ENCODE results near the gene KRABD2.
A peak's percentile ranks its signal among the peaks of the same experiment; 100 is the strongest.

The KRABD2 gene

DNA sequence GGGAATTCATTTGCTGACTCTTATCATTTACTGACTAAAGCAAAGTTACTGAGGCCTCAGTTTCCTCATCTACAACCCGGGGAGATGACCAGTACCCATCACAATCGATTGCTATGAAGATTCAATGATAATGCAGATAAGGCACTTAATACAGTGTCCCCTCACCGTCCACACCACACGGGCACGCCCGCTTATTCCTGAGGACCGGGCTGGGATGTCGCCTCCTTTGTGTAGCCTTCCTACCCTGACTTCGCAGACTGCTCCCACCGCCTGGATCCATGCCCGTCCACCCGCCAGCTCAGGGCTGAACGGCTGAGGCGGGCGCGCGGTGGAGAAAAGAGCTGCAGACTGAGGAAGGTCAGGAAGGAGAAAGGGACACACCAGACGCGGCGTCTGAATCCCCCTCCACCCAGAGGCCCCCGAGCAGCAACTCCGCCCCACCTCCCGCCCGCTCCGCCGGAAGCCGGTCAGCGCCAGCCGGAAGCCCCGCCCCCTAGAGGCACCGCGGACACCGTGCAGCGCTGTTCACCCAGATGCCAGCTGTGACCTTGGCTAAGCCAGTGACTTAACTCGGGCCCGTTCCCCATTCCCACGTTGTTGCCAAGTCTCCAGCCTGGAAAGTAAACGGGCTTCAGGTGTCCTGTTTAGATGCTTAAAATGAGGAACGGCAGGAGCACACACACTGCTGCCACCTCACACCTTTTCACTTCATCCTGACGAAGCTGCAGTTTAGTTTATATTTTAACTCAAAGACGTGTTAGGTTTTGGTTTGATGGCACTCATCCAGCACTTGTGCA lies at the start of gene KRABD2:
Gene KRABD2, minus strand, starts transcription at position 434 of the 797 bp plus-strand sequence.
- peak; percentile 93 for DNase-seq (ENCODE audit: insufficient read length, low spot score)
- TF ChIP-seq, protein P1, sequence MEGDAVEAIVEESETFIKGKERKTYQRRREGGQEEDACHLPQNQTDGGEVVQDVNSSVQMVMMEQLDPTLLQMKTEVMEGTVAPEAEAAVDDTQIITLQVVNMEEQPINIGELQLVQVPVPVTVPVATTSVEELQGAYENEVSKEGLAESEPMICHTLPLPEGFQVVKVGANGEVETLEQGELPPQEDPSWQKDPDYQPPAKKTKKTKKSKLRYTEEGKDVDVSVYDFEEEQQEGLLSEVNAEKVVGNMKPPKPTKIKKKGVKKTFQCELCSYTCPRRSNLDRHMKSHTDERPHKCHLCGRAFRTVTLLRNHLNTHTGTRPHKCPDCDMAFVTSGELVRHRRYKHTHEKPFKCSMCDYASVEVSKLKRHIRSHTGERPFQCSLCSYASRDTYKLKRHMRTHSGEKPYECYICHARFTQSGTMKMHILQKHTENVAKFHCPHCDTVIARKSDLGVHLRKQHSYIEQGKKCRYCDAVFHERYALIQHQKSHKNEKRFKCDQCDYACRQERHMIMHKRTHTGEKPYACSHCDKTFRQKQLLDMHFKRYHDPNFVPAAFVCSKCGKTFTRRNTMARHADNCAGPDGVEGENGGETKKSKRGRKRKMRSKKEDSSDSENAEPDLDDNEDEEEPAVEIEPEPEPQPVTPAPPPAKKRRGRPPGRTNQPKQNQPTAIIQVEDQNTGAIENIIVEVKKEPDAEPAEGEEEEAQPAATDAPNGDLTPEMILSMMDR (IDR thresholded peaks at IDR 0.05; ENCODE audit: insufficient read depth, missing control alignments): peak; percentile 17
- no peak for FAIRE-seq

DNA sequence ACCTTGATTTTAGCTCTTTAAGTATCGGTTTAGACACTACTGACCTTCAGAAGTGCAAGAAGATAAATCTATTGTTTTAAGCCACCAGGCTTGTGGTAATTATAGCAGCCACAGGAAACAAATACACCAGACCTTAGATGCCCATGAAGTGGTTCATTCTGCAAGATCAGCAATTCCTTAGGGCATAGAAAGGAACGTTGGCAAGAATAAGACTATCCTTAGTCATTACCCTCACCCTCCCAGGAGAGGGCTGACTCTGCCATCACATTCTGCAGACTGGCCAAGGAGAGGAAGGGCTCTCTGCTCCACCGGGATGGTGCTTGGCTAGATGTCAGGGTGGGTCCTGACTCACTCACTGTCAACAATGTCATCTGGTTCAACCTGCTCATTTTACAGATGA lies 45.1 kb upstream of the KRABD2 start:
- FAIRE-seq (no peak), DNase-seq (ENCODE audit: insufficient read length, low spot score) (no peak)
- TF ChIP-seq, protein P1 (IDR thresholded peaks at IDR 0.05; ENCODE audit: insufficient read depth, missing control alignments): no peak

DNA sequence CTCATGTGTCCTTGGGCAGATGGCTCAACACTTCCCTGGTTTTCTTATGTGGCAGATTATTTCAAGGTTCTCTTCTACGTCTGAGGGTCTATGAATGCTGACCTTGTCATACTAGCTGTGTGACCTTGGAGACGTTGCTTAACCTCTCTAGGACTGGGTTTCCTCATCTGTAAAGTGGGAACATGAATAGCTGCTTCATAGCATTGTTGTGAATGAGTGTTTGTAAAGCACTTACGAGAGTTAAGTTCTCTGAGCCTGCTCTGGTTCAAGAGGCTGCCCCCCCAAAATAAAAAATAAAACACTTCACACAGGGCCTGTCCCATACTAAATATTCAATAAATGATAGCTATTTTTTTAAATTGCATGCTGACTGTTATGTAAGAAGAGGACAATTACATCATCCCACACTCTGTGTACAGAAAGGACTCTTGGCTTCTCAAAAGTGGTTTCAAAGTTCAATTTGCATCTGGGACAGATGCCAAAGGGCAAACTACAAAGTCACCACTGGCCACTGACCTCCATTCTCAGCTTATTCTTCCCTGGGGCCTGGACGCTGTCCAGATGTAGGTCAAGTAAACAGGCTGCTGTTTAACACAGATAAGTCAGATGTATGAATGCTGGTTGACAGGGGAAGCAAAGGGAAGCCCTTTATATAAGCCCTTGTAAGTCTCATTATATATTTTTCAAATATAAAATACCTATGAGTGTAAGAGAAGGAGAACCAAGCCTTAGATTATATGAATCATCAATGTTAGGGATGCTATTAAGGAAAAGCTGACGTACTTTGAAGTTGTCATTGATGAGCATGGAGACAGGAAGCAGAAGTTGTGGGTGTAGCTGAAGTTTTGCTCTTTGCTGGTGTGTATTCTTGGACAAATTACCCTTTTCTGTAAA lies 43.8 kb upstream of the KRABD2 start:
- no peak for DNase-seq (ENCODE audit: insufficient read length, low spot score)
- FAIRE-seq: no peak
- TF ChIP-seq, protein P1 (IDR thresholded peaks at IDR 0.05; ENCODE audit: insufficient read depth, missing control alignments): no peak

DNA sequence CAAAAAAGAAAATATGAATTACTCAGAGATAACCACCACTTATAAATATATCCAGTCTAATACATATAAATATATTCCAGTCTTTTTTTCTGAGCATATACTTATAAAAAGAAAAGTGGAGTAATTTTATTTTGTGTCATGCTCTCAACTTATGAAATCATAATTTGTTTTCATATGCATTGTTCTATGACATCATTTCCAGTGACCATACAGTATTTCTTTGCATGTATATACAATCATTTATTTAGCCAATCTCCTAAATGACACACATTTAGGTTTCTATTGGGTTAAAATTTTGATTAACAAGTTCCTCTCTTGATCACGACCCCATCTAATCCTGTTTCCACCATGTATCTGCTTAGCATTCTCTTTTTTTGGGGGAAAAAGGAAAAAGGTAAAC lies 42.8 kb upstream of the KRABD2 start:
- FAIRE-seq (no peak), DNase-seq (ENCODE audit: insufficient read length, low spot score) (no peak)
- TF ChIP-seq, protein P1 (IDR thresholded peaks at IDR 0.05; ENCODE audit: insufficient read depth, missing control alignments): no peak

DNA sequence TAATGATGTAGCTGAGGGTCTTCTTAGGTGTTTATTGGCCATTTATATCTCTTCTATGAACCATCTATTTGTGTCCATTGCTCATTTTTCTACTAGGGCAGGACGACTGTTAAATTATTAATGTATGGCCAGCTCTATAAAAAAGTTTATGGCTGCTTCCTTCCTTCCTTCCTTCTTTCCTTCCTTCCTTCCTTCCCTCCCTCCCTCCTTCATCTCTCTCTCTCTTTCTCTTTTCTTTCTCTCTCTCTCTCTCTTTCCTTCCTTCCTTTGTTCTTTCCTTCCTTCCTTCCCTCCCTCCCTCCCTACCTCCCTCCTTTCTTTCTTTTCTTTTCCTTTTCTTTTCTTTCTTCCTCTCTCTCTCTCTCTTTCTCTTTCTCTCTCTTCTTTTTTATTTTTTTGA lies 42.0 kb upstream of the KRABD2 start:
- TF ChIP-seq, protein P1 (IDR thresholded peaks at IDR 0.05; ENCODE audit: insufficient read depth, missing control alignments): no peak
- FAIRE-seq (no peak), DNase-seq (ENCODE audit: insufficient read length, low spot score) (no peak)

DNA sequence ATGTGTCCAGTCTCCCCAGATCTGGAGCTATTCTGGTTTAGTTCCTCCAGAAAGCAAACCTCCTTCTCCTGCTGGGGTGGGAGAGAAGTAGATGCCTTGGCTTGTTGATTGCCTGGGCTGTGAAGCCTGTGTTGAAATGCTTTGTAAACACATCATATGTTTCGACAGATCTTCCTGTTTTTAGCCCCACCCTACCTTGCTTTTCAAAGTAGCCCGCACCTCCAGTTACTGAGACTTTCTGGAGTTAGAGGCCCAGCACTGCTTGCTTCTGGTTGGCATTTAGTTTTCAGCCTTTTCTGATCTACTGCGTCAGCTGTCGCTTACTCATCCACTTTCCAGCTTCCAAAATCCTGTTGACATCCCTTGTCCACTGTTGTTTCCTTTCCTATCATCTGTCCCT lies 41.3 kb upstream of the KRABD2 start:
- FAIRE-seq: no peak
- no peak for DNase-seq (ENCODE audit: insufficient read length, low spot score)

More for the DNA sequence above, 41.3 kb upstream of the KRABD2 start:
- TF ChIP-seq, protein P1 (IDR thresholded peaks at IDR 0.05; ENCODE audit: insufficient read depth, missing control alignments): no peak

Measured in D721Med (cell line).